BJ (cell line): ENCODE measurements around the gene SEC23A. TPM values are rescaled to one million over a fixed set of nuclear protein-coding genes. Genes with fewer than 3 reads are reported as not detected.
"Not testable (repeated sequence)": the region's sequence is repeated elsewhere in the genome, so short reads cannot be mapped to it uniquely, and the experiment has no call there.

Experiments
- CTCF ChIA-PET: fragments of 350-600 bp; formaldehyde crosslinking; extraction: SDS; loops from one replicate; lab custom pipeline; 2021; ENCODE audit warnings: antibody characterized with exemption, inconsistent platforms; lab: Yijun Ruan, JAX
- POLR2A ChIA-PET: fragments of 300-600 bp; sonication (Branson Sonifier 250); formaldehyde crosslinking; extraction: SDS; loops from one replicate; lab custom pipeline; 2021; ENCODE audit warnings: antibody characterized with exemption; lab: Charles Lee
- DNase-seq: peaks from one replicate; pipeline ENCODE4 v3.0.0-alpha.2; 2011; ENCODE audit warnings: low read depth
- H3K27me3 ChIP-seq: 2 replicates; pipeline ENCODE4 v1.6.0; 2011; ENCODE audit warnings: low read length; ENCODE audit not compliant: control insufficient read depth, insufficient read depth
- H3K36me3 ChIP-seq: 2 replicates; pipeline ENCODE4 v1.5.1; 2011; ENCODE audit warnings: low read length; ENCODE audit not compliant: control insufficient read depth, insufficient read depth
- H3K4me3 ChIP-seq: 2 replicates; pipeline ENCODE4 v1.5.1; 2011; ENCODE audit warnings: low read depth, mild to moderate bottlenecking, control low read depth, low read length
- polyA plus RNA-seq: library from polyadenylated mRNA; depleted of rRNA; stranded (reverse); fragments of >200 nt; gene quantifications from 2 replicates; pipeline ENCODE4 v1.2.3, GENCODE V29; 2011
- TF ChIP-seq, protein P1 (sequence below): IDR thresholded peaks from 2 replicates; pipeline ENCODE4 v1.5.1; 2011; ENCODE audit warnings: low read depth, mild to moderate bottlenecking, control low read depth, inconsistent platforms, low read length, moderate library complexity; ENCODE audit not compliant: insufficient read depth

SEC23A gene
- polyA plus RNA-seq, 1 experiment, result 157 TPM

DNA sequence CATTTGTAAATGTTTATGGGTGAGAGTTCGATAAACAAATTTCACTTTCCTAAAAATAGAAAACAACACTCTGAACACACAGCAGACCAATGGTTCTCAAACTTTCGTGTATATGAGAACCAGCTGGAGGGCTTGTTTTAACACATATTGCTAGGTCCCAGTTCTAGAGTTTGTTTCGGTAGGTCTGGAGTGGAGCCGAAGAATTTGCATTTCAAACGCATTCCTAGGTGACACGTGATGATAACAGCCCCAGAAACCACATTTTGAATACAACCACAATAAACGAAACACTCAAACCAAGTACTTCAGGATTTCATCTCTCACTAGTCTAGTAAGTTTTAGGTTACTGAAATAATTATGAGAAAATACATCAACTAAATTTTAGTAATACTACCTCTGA lies 17.1 kb downstream of the SEC23A start:
- no peak for DNase-seq
- TF ChIP-seq, protein P1, sequence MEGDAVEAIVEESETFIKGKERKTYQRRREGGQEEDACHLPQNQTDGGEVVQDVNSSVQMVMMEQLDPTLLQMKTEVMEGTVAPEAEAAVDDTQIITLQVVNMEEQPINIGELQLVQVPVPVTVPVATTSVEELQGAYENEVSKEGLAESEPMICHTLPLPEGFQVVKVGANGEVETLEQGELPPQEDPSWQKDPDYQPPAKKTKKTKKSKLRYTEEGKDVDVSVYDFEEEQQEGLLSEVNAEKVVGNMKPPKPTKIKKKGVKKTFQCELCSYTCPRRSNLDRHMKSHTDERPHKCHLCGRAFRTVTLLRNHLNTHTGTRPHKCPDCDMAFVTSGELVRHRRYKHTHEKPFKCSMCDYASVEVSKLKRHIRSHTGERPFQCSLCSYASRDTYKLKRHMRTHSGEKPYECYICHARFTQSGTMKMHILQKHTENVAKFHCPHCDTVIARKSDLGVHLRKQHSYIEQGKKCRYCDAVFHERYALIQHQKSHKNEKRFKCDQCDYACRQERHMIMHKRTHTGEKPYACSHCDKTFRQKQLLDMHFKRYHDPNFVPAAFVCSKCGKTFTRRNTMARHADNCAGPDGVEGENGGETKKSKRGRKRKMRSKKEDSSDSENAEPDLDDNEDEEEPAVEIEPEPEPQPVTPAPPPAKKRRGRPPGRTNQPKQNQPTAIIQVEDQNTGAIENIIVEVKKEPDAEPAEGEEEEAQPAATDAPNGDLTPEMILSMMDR, result no peak
- POLR2A ChIA-PET, result no interaction called here
- CTCF ChIA-PET, result interaction anchor here (1.2 kb wide), 1 partner anchor 15 kb away, joined by 3 read pairs; no protein-coding TSS in a partner anchor
- Histone ChIP-seq H3K27me3 (no peaks in the 10 kb centered on the region), H3K36me3 (peaks cover 15% of the 10 kb centered on the region), H3K4me3 (no peak overlapping the region)

DNA sequence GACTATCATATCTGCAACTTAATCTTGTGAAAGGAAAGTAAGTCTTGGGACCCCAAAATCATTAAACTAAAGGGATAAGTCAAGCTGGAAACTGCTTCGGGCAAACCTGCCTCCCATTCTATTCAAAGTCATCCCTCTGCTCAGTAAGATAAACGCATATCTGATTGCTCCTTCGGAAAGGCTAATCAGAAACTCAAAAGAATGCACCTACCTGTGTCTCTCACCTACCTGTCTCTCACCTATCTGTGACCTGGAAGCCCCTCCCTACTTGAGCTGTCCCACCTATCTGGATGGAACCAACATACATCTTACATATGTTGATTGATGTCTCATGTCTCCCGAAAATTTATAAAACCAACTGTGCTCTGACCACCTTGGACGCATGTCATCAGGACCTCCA lies 19.9 kb downstream of the SEC23A start:
- H3K4me3 ChIP-seq, result no peak overlapping the region
- CTCF ChIA-PET, result no interaction called here
- POLR2A ChIA-PET, result no interaction called here
- H3K36me3 ChIP-seq, result peaks cover 12% of the 10 kb centered on the region
- TF ChIP-seq, protein P1, result no peak
- DNase-seq, result no peak
- H3K27me3 ChIP-seq, result no peaks in the 10 kb centered on the region

DNA sequence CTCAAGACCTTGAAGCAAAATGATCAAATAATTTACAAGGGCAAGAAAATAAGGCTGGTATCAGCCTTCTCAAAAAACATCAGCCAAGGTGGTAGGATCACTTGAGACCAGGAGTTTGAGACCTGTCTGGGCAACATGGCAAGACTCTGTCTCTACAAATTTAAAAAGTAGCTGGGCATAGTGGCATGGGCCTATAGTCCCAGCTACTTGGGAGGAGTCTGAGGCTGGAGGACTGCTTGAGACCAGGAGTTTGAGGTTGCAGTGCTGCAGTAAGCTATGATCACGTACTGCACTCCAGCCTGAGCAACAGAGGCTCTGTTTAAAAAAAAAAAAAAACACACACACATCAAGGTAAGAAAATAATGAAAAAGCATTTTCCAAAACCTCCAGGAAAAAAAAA lies 22.1 kb downstream of the SEC23A start:
- no peak overlapping the region for H3K4me3 ChIP-seq
- POLR2A ChIA-PET, result no interaction called here
- TF ChIP-seq, protein P1, result no peak
- DNase-seq, result no peak
- H3K36me3 ChIP-seq, result peaks cover 12% of the 10 kb centered on the region
- no peaks in the 10 kb centered on the region for H3K27me3 ChIP-seq
- CTCF ChIA-PET, result interaction anchor here (1.5 kb wide), 1 partner anchor 47 kb away, joined by 4 read pairs; no protein-coding TSS in a partner anchor

GRCh38 chr14:39071096-39071495 lies 31.9 kb downstream of the SEC23A start:
- H3K36me3 ChIP-seq, result peaks cover 2% of the 10 kb centered on the region; the same call in 1 of the 2 replicates
- ChIA-PET POLR2A (no interaction called here), CTCF (no interaction called here)
- TF ChIP-seq, protein P1, result no peak
- no peak for DNase-seq
- H3K27me3 ChIP-seq, result no peaks in the 10 kb centered on the region
- H3K4me3 ChIP-seq, result no peak overlapping the region

DNA sequence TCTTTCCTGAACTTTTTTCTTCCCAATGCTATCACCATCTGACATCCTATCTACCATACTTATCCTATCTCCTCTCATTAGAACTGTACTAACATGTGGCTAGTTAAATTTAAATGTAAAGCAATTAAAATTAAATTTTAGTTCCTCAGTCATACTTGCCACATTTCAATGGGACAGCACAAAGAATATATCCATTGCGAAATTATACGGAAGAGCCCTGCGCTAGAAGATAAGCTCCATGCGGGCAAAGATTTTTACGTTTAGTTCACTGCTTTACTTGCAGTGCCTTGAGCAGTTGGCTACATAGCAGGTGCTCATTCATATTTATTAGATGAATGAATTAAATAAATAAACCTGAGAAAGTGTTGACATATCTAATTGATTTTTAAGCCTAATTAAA lies 33.1 kb downstream of the SEC23A start:
- POLR2A ChIA-PET, result no interaction called here
- Histone ChIP-seq H3K4me3 (no peak overlapping the region), H3K27me3 (no peaks in the 10 kb centered on the region), H3K36me3 (peaks cover 2% of the 10 kb centered on the region; the same call in 1 of the 2 replicates)
- CTCF ChIA-PET, result no interaction called here
- TF ChIP-seq, protein P1, result no peak
- no peak for DNase-seq

GRCh38 chr14:39069169-39069805 lies 33.7 kb downstream of the SEC23A start:
- POLR2A ChIA-PET, CTCF ChIA-PET, DNase-seq: not testable (repeated sequence)

More at GRCh38 chr14:39069169-39069805, 33.7 kb downstream of the SEC23A start:
- H3K27me3 ChIP-seq, H3K36me3 ChIP-seq, H3K4me3 ChIP-seq: not testable (repeated sequence)
